Cardiac muscle cell (in vitro differentiated cells and primary cell): ENCODE measurements around the gene HECTD2. TPM values are rescaled to one million over a fixed set of nuclear protein-coding genes. Genes with fewer than 3 reads are reported as not detected.

Experiments
- DNase-seq, 2 donors: peaks; one replicate each; pipeline versions ENCODE4 v3.0.0 to v3.0.0-alpha.2; 2010 to 2017; ENCODE audit warnings: low read depth in 1 of 2, low spot score in 1 of 2
- H3K27ac ChIP-seq: fragments of 200-600 bp; sonication (generic); 2 replicates; pipeline ENCODE4 v1.5.1; 2016
- H3K27me3 ChIP-seq: fragments of 200-600 bp; sonication (generic); 2 replicates; pipeline ENCODE4 v1.6.0; 2016; ENCODE audit warnings: control low read depth
- H3K36me3 ChIP-seq: fragments of 200-600 bp; sonication (generic); 2 replicates; pipeline ENCODE4 v1.5.1; 2016; ENCODE audit warnings: control low read depth
- H3K4me1 ChIP-seq: fragments of 200-600 bp; sonication (generic); 2 replicates; pipeline ENCODE4 v1.8.1; 2017; ENCODE audit warnings: low read depth, mild to moderate bottlenecking, mixed run types
- H3K4me3 ChIP-seq: fragments of 200-600 bp; sonication (generic); 2 replicates; pipeline ENCODE4 v1.5.1; 2016; ENCODE audit warnings: mild to moderate bottlenecking
- H3K9me3 ChIP-seq: fragments of 200-600 bp; sonication (generic); 2 replicates; pipeline ENCODE4 v1.5.1; 2017; ENCODE audit warnings: low read depth, mild to moderate bottlenecking, control low read depth
- CTCF ChIP-seq: IDR thresholded peaks from 2 replicates; pipeline ENCODE4 v1.5.1; 2012; ENCODE audit warnings: low read depth, mild to moderate bottlenecking, low read length
- polyA plus RNA-seq: library from polyadenylated mRNA; unstranded; fragments of >200 nt; fragmentation: Nextera tagmentation; extraction: Ambion mirVana; gene quantifications from 2 replicates; pipeline ENCODE4 v1.2.1, GENCODE V29; 2016
- total RNA-seq: library from RNA; depleted of rRNA; stranded (reverse); fragments of >200 nt; gene quantifications from 2 replicates; pipeline ENCODE4 v1.2.3, GENCODE V29; 2016

HECTD2 gene
- total and polyA plus RNA-seq, 2 experiments from 2014 or later, result 6.7 to 8.5 TPM

- TF ChIP-seq CTCF, result no peak
- Histone ChIP-seq H3K27me3 (no peaks in the 10 kb centered on the region), H3K4me1 (no peaks in the 10 kb centered on the region), H3K4me3 (no peak overlapping the region), H3K27ac (no peak overlapping the region), H3K9me3 (no peaks in the 10 kb centered on the region), H3K36me3 (no peaks in the 10 kb centered on the region)
- no peak for DNase-seq
Observed at GRCh38 chr10:91465261-91465660, 55.1 kb downstream of the HECTD2 start.

- no peak for TF ChIP-seq CTCF
- no peak for DNase-seq
- H3K9me3 ChIP-seq, result no peaks in the 10 kb centered on the region
- no peaks in the 10 kb centered on the region for H3K4me1 ChIP-seq
- H3K27ac ChIP-seq, result no peak overlapping the region
- no peak overlapping the region for H3K4me3 ChIP-seq
- no peaks in the 10 kb centered on the region for H3K27me3 ChIP-seq
- H3K36me3 ChIP-seq, result no peaks in the 10 kb centered on the region
Observed at GRCh38 chr10:91467114-91467513, 57.0 kb downstream of the HECTD2 start.

- H3K27me3 ChIP-seq, result no peaks in the 10 kb centered on the region
- H3K4me3 ChIP-seq, result no peak overlapping the region
- no peaks in the 10 kb centered on the region for H3K36me3 ChIP-seq
- no peak overlapping the region for H3K27ac ChIP-seq
- H3K9me3 ChIP-seq, result no peaks in the 10 kb centered on the region
- H3K4me1 ChIP-seq, result no peaks in the 10 kb centered on the region
- no peak for TF ChIP-seq CTCF
- no peak for DNase-seq
Observed at GRCh38 chr10:91471602-91472001, 61.5 kb downstream of the HECTD2 start.

- no peaks in the 10 kb centered on the region for H3K36me3 ChIP-seq
- no peaks in the 10 kb centered on the region for H3K27me3 ChIP-seq
- no peak for TF ChIP-seq CTCF
- no peaks in the 10 kb centered on the region for H3K4me1 ChIP-seq
- no peak overlapping the region for H3K4me3 ChIP-seq
- H3K27ac ChIP-seq, result no peak overlapping the region
- no peak for DNase-seq
- no peaks in the 10 kb centered on the region for H3K9me3 ChIP-seq
Observed at GRCh38 chr10:91472911-91473310, 62.8 kb downstream of the HECTD2 start.

- Histone ChIP-seq H3K27me3 (no peaks in the 10 kb centered on the region), H3K9me3 (no peaks in the 10 kb centered on the region), H3K27ac (no peak overlapping the region), H3K36me3 (no peaks in the 10 kb centered on the region), H3K4me3 (no peak overlapping the region), H3K4me1 (no peaks in the 10 kb centered on the region)
- TF ChIP-seq CTCF, result no peak
- no peak for DNase-seq
Observed at GRCh38 chr10:91474009-91474408, 63.9 kb downstream of the HECTD2 start.

- no peak overlapping the region for H3K27ac ChIP-seq
- no peaks in the 10 kb centered on the region for H3K36me3 ChIP-seq
- no peaks in the 10 kb centered on the region for H3K27me3 ChIP-seq
- no peaks in the 10 kb centered on the region for H3K4me1 ChIP-seq
- H3K4me3 ChIP-seq, result no peak overlapping the region
- no peaks in the 10 kb centered on the region for H3K9me3 ChIP-seq
- no peak for DNase-seq
- TF ChIP-seq CTCF, result no peak
Observed at GRCh38 chr10:91477236-91477635, 67.1 kb downstream of the HECTD2 start.
